ENCODE measurements around the gene XYLT1. TPM values are rescaled to one million over a fixed set of nuclear protein-coding genes. Genes with fewer than 3 reads are reported as not detected.

The XYLT1 gene
- total and polyA plus RNA-seq, 9 of the 15 experiments (the other 6 are each of a cell fraction or from before 2014, with no cell fraction given): 0.03 to 0.09 (median 0.08) TPM; not detected in 6

GRCh38 chr16:17130733-17131132, 340.0 kb downstream of the XYLT1 start:
- no peaks in the 10 kb centered on the region for H3K9me3 ChIP-seq (replicated peaks; ENCODE audit: control insufficient read depth, insufficient read depth, low read depth, low read length)
- intact Hi-C loops (cut with micrococcal nuclease) (no loop called here), in situ Hi-C loops (cut with MboI) (no loop called here)
- ChIA-PET POLR2A (no interaction called here), CTCF (ENCODE audit: low intra/inter-chr PET ratio) (no interaction called here)
- no peaks in the 10 kb centered on the region; a peak in 1 of 5 replicates for H3K4me1 ChIP-seq (replicated peaks in 1 of 2; ENCODE audit: control insufficient read depth in 2 of 2, insufficient read depth in 2 of 2, low read length in 2 of 2)
- H3K79me2 ChIP-seq (ENCODE audit: control insufficient read depth, insufficient read depth, low read length): no peaks in the 10 kb centered on the region
- DNase-seq (ENCODE audit: extremely low read depth in 1 of 4, low spot score in 3 of 4): no peak
- FAIRE-seq: no peak
- H3K36me3 ChIP-seq (ENCODE audit: control insufficient read depth, insufficient read depth, low read length): no peaks in the 10 kb centered on the region
- H3K9ac ChIP-seq (ENCODE audit: insufficient read depth in 1 of 2, low read depth in 2 of 2, low read length in 2 of 2): no peak overlapping the region
- no TSS peak for BruUV-seq (replicated peaks)
- H3K4me2 ChIP-seq (ENCODE audit: insufficient read depth, low read length): no peak overlapping the region
- peaks cover 44% of the 10 kb centered on the region; the same call in 1 of the 2 replicates for H4K20me1 ChIP-seq (replicated peaks; ENCODE audit: control insufficient read depth, insufficient read depth, low read length)
- WGBS (ENCODE audit: insufficient coverage, low coverage, missing lambda C conversion rate): 57% methylated on average over 6 of the region's 6 CpGs
- ATAC-seq: no peak
- H3K27ac ChIP-seq (ENCODE audit: extremely low read depth, low read depth, low read length): no peak overlapping the region
- no peak overlapping the region for H2AFZ ChIP-seq (ENCODE audit: low read depth, low read length)
- H3K4me3 ChIP-seq: no peak overlapping the region
- no peaks in the 10 kb centered on the region for H3K9me1 ChIP-seq (ENCODE audit: control insufficient read depth, insufficient read depth, low read length)
- no peaks in the 10 kb centered on the region for H3K27me3 ChIP-seq (ENCODE audit: control insufficient read depth in 2 of 2, insufficient read depth in 2 of 2, low read length in 2 of 2)
- TF ChIP-seq FOXA3 (CRISPR knock-in tag; conservative IDR thresholded peaks at IDR 0.05 in 1 of 2, IDR thresholded peaks at IDR 0.05 in 1 of 2) (no peak), TGIF2 (CRISPR knock-in tag; IDR thresholded peaks at IDR 0.05) (no peak), ZNF24 (IDR thresholded peaks at IDR 0.05) (no peak), ZNF408 (CRISPR knock-in tag; IDR thresholded peaks at IDR 0.05; ENCODE audit: low read depth) (no peak), FUS (optimal IDR thresholded peaks at IDR 0.05; ENCODE audit: low read depth, low read length) (no peak), SNIP1 (IDR thresholded peaks at IDR 0.05; ENCODE audit: low read depth) (no peak), MCM2 (IDR thresholded peaks at IDR 0.05; ENCODE audit: low read depth) (no peak), HNRNPK (IDR thresholded peaks at IDR 0.05; ENCODE audit: low read depth, low read length, poor library complexity, severe bottlenecking) (no peak), NFE2 (IDR thresholded peaks at IDR 0.05; ENCODE audit: low read depth) (no peak), MIER1 (IDR thresholded peaks at IDR 0.05; ENCODE audit: low read depth) (no peak), PRPF4 (IDR thresholded peaks at IDR 0.05; ENCODE audit: insufficient read depth, low read depth, low read length, poor library complexity, severe bottlenecking) (no peak), MNT (conservative IDR thresholded peaks at IDR 0.05) (no peak), GATAD2B (IDR thresholded peaks at IDR 0.05; ENCODE audit: borderline replicate concordance) (no peak), TCF15 (CRISPR knock-in tag; IDR thresholded peaks at IDR 0.05) (no peak), CGGBP1 (CRISPR knock-in tag; IDR thresholded peaks at IDR 0.05) (no peak), ZNF609 (CRISPR knock-in tag; IDR thresholded peaks at IDR 0.05; ENCODE audit: borderline replicate concordance) (no peak), ZNF143 (CRISPR knock-in tag; IDR thresholded peaks at IDR 0.05) (no peak), SIN3B (IDR thresholded peaks at IDR 0.05; ENCODE audit: low read depth) (no peak)

Data from K562 (cell line).